Measurements from ENCODE around the gene SPACA4. TPM values are rescaled to one million over a fixed set of nuclear protein-coding genes. Genes with fewer than 3 reads are reported as not detected.

SPACA4 gene
- total and polyA plus RNA-seq, 9 of the 15 experiments (the other 6 are each of a cell fraction or from before 2014, with no cell fraction given) = not detected

DNA sequence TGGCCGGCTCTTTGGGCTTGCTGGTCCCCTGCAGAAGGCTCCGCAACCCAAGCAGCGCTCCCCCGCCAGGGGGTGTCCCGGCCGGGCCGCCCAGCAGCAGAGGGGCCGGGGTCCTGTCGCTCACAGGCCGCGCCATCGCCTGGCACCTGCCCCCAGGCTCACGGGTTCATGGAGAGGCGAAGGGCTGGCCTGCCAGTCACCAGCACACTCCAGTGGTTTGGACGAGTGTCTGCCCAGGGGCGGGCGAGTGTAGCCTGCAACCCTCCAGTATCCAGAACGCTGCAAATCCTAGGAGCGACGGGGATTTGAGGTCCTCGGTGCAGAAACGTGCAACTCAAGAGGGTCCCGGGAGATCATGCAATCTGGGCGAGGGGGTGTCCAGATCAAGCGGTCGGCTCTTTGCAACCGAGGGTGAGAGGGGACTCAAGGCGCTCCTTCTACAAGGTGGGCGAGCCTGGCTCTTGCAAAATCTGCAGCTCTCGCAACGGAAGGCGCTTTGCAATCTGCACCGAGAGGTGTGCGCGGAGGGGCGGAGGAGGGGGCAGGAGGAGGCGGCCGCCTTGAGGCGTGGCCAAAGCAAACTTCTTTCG is 30.4 kb downstream of the SPACA4 start, which contains the start of gene DBP:
Gene DBP (minus strand): TSS at position 521 of the 590 bp plus-strand sequence. CDS start 385 bp downstream, at position 136.
- DNase-seq (ENCODE audit: extremely low read depth in 1 of 4, low spot score in 3 of 4) = peak in 1 of 4 experiments; percentile 46
- CTCF ChIA-PET (ENCODE audit: low intra/inter-chr PET ratio) = interaction anchor here (0.6 kb wide), 1 partner anchor 102 kb away, joined by 3 read pairs; no protein-coding TSS in a partner anchor
- in situ Hi-C loops (cut with MboI) = no loop called here
- TF ChIP-seq FIP1L1 (IDR thresholded peaks at IDR 0.05; ENCODE audit: low read depth, low read length, poor library complexity, severe bottlenecking) (peak; percentile 14), UBTF (IDR thresholded peaks at IDR 0.05; ENCODE audit: borderline replicate concordance in 1 of 2, low read depth in 2 of 2, low read length in 2 of 2) (0 out of 4 replicates have a peak, but pooled peaks have one; percentile 65 to 70), CTCFL (IDR thresholded peaks at IDR 0.05; ENCODE audit: borderline replicate concordance, insufficient read depth, low read depth, low read length, poor library complexity, severe bottlenecking) (peak; percentile 70), ZNF3 (CRISPR knock-in tag; IDR thresholded peaks at IDR 0.05) (no peak), RBM14 (IDR thresholded peaks at IDR 0.05; ENCODE audit: borderline replicate concordance, insufficient read depth, low read depth, low read length) (0 out of 2 replicates have a peak, but pooled peaks have one; percentile 27), ZNF740 (CRISPR knock-in tag; IDR thresholded peaks at IDR 0.05) (0 out of 2 replicates have a peak, but pooled peaks have one; percentile 36), ZNF740 (tag; IDR thresholded peaks at IDR 0.05) (no peak), SRSF9 (IDR thresholded peaks at IDR 0.05; ENCODE audit: borderline replicate concordance, low read depth, low read length) (no peak), ZFX (CRISPR knock-in tag; IDR thresholded peaks at IDR 0.05) (peak; percentile 32; the same call in 1 of the 2 replicates), HMGXB4 (CRISPR knock-in tag; IDR thresholded peaks at IDR 0.05) (0 out of 2 replicates have a peak, but pooled peaks have one; percentile 15)

More for the DNA sequence above, 30.4 kb downstream of the SPACA4 start, which contains the start of gene DBP:
- POLR2A ChIA-PET = interaction anchor here (0.6 to 1.9 kb wide), 5 partner anchors 12 to 140 kb away, joined by 3 to 9 read pairs (median 3); partner anchors contain the start of genes RPL18 and SPHK2
- no peaks in the 10 kb centered on the region for H3K9me3 ChIP-seq (replicated peaks; ENCODE audit: control insufficient read depth, insufficient read depth, low read depth, low read length)
- FAIRE-seq = no peak
- peak within 1 kb of the TSS; percentile 91 for H3K27ac ChIP-seq (ENCODE audit: extremely low read depth, low read depth, low read length)
- WGBS (ENCODE audit: insufficient coverage, low coverage, missing lambda C conversion rate) = 3% methylated on average over 39 of the region's 40 CpGs
- ATAC-seq = no peak
- peaks cover 4% of the 10 kb centered on the region for H3K9me1 ChIP-seq (ENCODE audit: control insufficient read depth, insufficient read depth, low read length)
- peak within 1 kb of the TSS; percentile 87 for H2AFZ ChIP-seq (ENCODE audit: low read depth, low read length)
- intact Hi-C loops (cut with micrococcal nuclease) = loop anchor here (1.0 kb wide), 1 partner anchor 18 kb away; the partner anchor contains the start of genes RPL18 and SPHK2
- BruUV-seq (replicated peaks) = no TSS peak
- no peaks in the 10 kb centered on the region for H3K36me3 ChIP-seq (ENCODE audit: control insufficient read depth, insufficient read depth, low read length)
- peak within 1 kb of the TSS; percentile 78 to 90 for H3K9ac ChIP-seq (ENCODE audit: insufficient read depth in 1 of 2, low read depth in 2 of 2, low read length in 2 of 2)
- H3K27me3 ChIP-seq (ENCODE audit: control insufficient read depth in 2 of 2, insufficient read depth in 2 of 2, low read length in 2 of 2) = no peaks in the 10 kb centered on the region
- peaks cover 27% of the 10 kb centered on the region; the same call in 2 of the 3 replicates for H3K79me2 ChIP-seq (ENCODE audit: control insufficient read depth, insufficient read depth, low read length)
- H4K20me1 ChIP-seq (replicated peaks; ENCODE audit: control insufficient read depth, insufficient read depth, low read length) = 0 out of 2 replicates have a peak, but pooled peaks cover 4% of the 10 kb centered on the region
- H3K4me3 ChIP-seq = peak within 1 kb of the TSS; percentile 51
- peaks cover 48 to 77% of the 10 kb centered on the region in 2 experiments for H3K4me1 ChIP-seq (replicated peaks in 1 of 2; ENCODE audit: control insufficient read depth in 2 of 2, insufficient read depth in 2 of 2, low read length in 2 of 2)
- H3K4me2 ChIP-seq (ENCODE audit: insufficient read depth, low read length) = peak within 1 kb of the TSS; percentile 100
